ENCODE results near the gene SCPEP1.

The SCPEP1 gene

GRCh38 chr17:57044976-57045867 lies 67.3 kb downstream of the SCPEP1 start:
- no peak for DNase-seq

DNA sequence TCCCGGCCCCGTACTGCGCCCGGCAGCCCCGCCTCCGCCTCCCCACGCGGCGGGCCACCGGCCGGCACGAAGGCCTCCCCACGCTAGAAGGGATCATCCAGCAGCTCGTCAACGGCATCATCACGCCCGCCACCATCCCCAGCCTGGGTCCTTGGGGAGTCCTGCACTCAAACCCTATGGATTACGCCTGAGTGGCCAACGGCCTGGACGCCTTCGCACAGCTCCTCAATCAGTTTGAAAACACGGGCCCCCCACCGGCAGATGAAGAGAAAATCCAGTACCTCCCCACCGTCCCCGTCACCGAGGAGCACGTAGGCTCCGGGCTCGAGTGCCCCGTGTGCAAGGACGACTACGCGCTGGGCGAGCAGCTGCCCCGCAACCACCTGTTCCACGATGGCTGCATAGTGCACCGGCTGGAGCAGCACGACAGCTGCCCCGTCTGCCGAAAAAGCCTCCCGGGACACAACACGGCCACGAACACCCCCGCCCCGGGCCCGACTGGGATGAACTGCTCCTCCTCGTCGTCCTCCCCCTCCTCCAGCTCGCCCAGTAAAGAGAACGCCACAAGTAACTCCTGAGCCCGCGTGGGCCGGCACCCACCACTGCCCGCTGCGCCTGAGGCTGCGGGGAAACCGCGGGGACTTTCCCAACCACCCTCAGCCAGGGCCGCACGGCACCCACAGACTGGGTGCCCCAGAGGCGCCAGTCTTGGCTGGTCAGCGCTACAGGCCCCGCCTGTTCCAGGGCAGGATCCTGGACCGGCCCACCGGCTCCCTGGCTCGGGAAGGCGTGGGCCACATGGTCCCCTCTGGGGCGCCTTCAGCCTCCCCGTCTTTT lies 68.2 kb downstream of the SCPEP1 start:
- DNase-seq = no peak

DNA sequence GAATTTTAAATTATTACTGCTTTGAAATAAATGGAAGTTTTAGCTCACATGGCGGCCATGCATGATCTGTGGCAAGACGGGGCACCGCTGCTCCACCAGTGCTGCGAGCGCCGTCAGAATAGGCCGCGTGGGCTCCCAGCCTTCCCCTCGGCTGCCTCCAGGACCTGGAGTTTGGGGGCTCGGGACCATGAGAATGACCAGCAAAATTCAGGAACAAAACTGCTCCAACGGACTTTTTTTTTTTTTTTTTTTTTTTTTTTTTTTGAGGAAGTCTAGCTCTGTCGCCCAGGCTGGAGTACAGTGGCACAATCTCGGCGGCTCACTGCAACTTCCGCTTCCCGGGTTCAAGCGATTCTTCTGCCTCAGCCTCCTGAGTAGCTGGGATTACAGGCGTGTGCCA lies 68.8 kb downstream of the SCPEP1 start:
- DNase-seq = no peak

DNA sequence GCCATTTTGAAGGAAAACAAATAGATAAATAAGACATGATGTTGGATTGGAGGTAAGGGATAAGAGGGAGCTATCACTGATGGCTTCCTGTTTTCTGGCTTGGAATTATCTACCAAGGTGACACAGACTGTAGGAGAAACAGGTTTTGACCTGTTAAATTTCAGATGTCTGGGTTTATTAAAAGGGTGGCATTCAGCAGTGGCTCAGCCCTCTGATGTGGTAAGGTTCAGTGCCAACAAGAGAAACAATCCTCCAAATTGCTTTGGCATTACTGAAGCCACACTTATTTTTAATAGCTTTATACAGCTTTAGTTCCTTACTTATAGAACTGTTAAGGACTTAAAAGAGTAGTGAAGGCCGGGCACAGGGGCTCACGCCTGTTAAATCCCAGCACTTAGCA lies 70.2 kb downstream of the SCPEP1 start:
- no peak for DNase-seq

- DNase-seq = no peak
These were observed 72.4 kb downstream of the SCPEP1 start for GRCh38 chr17:57050306-57050705.

GRCh38 chr17:57051886-57052361 lies 74.0 kb downstream of the SCPEP1 start:
- no peak for DNase-seq

Measured in HCEC 1CT (cell line).